Measurements from ENCODE around the gene C6.

- TF ChIP-seq POLR2AphosphoS5 (IDR thresholded peaks at IDR 0.05; ENCODE audit: borderline replicate concordance, low read depth, low read length) (no peak), EZH2 (IDR thresholded peaks at IDR 0.05) (no peak)
Measured at GRCh38 chr5:41211417-41211816, 1.9 kb downstream of the C6 start.

All from SK-N-MC (cell line).